Measurements from ENCODE around the gene AK8. TPM values are rescaled to one million over a fixed set of nuclear protein-coding genes. Genes with fewer than 3 reads are reported as not detected.

AK8 gene
- total and polyA plus RNA-seq, 2 of the 4 experiments (the other 2 are of a cell fraction): under 0.01 to 0.09 TPM

GRCh38 chr9:132823370-132824145 lies 54.5 kb downstream of the AK8 start:
- no peak overlapping the region for H2BK120ac ChIP-seq (ENCODE audit: low read depth, low read length)
- no peaks in the 10 kb centered on the region; the same call in 1 of the 2 replicates for H4K20me1 ChIP-seq (ENCODE audit: insufficient read depth, low read length)
- TF ChIP-seq, protein P1, sequence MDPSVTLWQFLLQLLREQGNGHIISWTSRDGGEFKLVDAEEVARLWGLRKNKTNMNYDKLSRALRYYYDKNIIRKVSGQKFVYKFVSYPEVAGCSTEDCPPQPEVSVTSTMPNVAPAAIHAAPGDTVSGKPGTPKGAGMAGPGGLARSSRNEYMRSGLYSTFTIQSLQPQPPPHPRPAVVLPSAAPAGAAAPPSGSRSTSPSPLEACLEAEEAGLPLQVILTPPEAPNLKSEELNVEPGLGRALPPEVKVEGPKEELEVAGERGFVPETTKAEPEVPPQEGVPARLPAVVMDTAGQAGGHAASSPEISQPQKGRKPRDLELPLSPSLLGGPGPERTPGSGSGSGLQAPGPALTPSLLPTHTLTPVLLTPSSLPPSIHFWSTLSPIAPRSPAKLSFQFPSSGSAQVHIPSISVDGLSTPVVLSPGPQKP (IDR thresholded peaks at IDR 0.05; ENCODE audit: borderline replicate concordance, low read depth, low read length): no peak
- TF ChIP-seq MXI1 (IDR thresholded peaks at IDR 0.05; ENCODE audit: borderline replicate concordance, low read depth, low read length) (no peak), POLR2A (IDR thresholded peaks at IDR 0.05; ENCODE audit: low read depth, low read length) (no peak), MAZ (IDR thresholded peaks at IDR 0.05; ENCODE audit: borderline replicate concordance, low read depth, low read length) (no peak), RFX5 (IDR thresholded peaks at IDR 0.05; ENCODE audit: low read depth, low read length) (no peak), CEBPB (IDR thresholded peaks at IDR 0.05; ENCODE audit: low read depth, low read length) (no peak), MAFK (IDR thresholded peaks at IDR 0.05; ENCODE audit: low read depth, low read length) (no peak), CTCF (conservative IDR thresholded peaks at IDR 0.05; ENCODE audit: low read depth, low read length) (no peak), SMC3 (IDR thresholded peaks at IDR 0.05; ENCODE audit: low read depth, low read length) (no peak), FOS (IDR thresholded peaks at IDR 0.05; ENCODE audit: low read depth, low read length) (no peak), CHD1 (IDR thresholded peaks at IDR 0.05; ENCODE audit: low read depth, low read length) (no peak), RAD21 (IDR thresholded peaks at IDR 0.05; ENCODE audit: low read length) (no peak), RCOR1 (IDR thresholded peaks at IDR 0.05; ENCODE audit: insufficient replicate concordance, low read length) (no peak), USF2 (IDR thresholded peaks at IDR 0.05; ENCODE audit: low read depth, low read length) (no peak), NFE2L2 (IDR thresholded peaks at IDR 0.05; ENCODE audit: low read depth, low read length) (no peak)
- no peak overlapping the region for H3K14ac ChIP-seq (replicated peaks; ENCODE audit: low read depth, low read length)
- no peaks in the 10 kb centered on the region for H3K9me1 ChIP-seq (ENCODE audit: insufficient read depth, low read length)
- H4K8ac ChIP-seq (ENCODE audit: low read depth in 2 of 2, low read length in 2 of 2): no peak overlapping the region
- H3K79me1 ChIP-seq (ENCODE audit: low read depth in 1 of 2, low read length in 2 of 2): no peaks in the 10 kb centered on the region
- no TSS peak for BruUV-seq (replicated peaks)
- intact Hi-C loops (cut with micrococcal nuclease) (no loop called here), in situ Hi-C loops (cut with MboI; ENCODE audit: low sequenced_read_pairs) (no loop called here), dilution Hi-C loops (cut with HindIII; ENCODE audit: low sequenced_read_pairs, unreplicated experiment) (no loop called here)
- no peak overlapping the region for H3K4me2 ChIP-seq (ENCODE audit: low read depth, low read length)
- H3K56ac ChIP-seq (ENCODE audit: extremely low read depth, insufficient read depth, low read length): no peak overlapping the region
- no peak overlapping the region for H3K18ac ChIP-seq (ENCODE audit: low read depth, low read length)
- no peak overlapping the region for H2AK9ac ChIP-seq (replicated peaks; ENCODE audit: low read depth, low read length, poor library complexity)
- no peak overlapping the region for H3K4ac ChIP-seq (ENCODE audit: low read depth, low read length)
- ATAC-seq (ENCODE audit: low read depth) (no peak), DNase-seq (no peak)
- no peak overlapping the region for H3K4me3 ChIP-seq (ENCODE audit: insufficient read depth, low read depth, low read length)
- H3K36me3 ChIP-seq (ENCODE audit: control insufficient read depth, insufficient read depth, low read length): no peaks in the 10 kb centered on the region
- no peaks in the 10 kb centered on the region for H3K4me1 ChIP-seq (ENCODE audit: control insufficient read depth, insufficient read depth, low read length)
- POLR2A ChIA-PET (ENCODE audit: unreplicated experiment): no interaction called here
- H2AFZ ChIP-seq (replicated peaks; ENCODE audit: low read length, poor library complexity): no peak overlapping the region
- WGBS, 2 experiments (ENCODE audit: extremely low coverage in 2 of 2, insufficient read length in 1 of 2): 50% methylated on average over 2 of the region's 18 CpGs; no CpG with 5 or more reads in 1 of the 2 experiments
- no peak overlapping the region for H2BK5ac ChIP-seq (ENCODE audit: low read depth, low read length, poor library complexity, severe bottlenecking)
- H2BK15ac ChIP-seq (ENCODE audit: low read depth, low read length): no peak overlapping the region
- H3K23ac ChIP-seq (ENCODE audit: low read depth, low read length): no peak overlapping the region
- CTCF ChIA-PET: no interaction called here
- H3K9ac ChIP-seq (ENCODE audit: low read depth, low read length): no peak overlapping the region
- peaks cover 48% of the 10 kb centered on the region for H3K27me3 ChIP-seq (ENCODE audit: control insufficient read depth, insufficient read depth, low read length)
- H4K5ac ChIP-seq (ENCODE audit: low read depth, low read length): no peak overlapping the region
- no peak overlapping the region for H2AK5ac ChIP-seq (ENCODE audit: low read depth, low read length)
- H2BK20ac ChIP-seq (ENCODE audit: low read depth, low read length): no peak overlapping the region
- H3K9me3 ChIP-seq (ENCODE audit: control insufficient read depth, insufficient read depth, low read length): no peaks in the 10 kb centered on the region
- H4K91ac ChIP-seq (ENCODE audit: insufficient read depth, low read depth, low read length): no peak overlapping the region
- H3K27ac ChIP-seq (ENCODE audit: insufficient read depth, low read length): no peak overlapping the region

Measured in IMR-90 (cell line).